C4-2B (cell line): Measurements from ENCODE around the gene KCNQ1.

Source experiments
- H3K27ac ChIP-seq: fragments of 450-650 bp; 2 replicates; pipeline ENCODE4 v1.5.1; 2017
- ZFX ChIP-seq: fragments of 450-650 bp; IDR thresholded peaks from 2 replicates; pipeline ENCODE4 v1.6.1; 2017
- TF ChIP-seq, protein P1 (sequence below): fragments of 450-650 bp; conservative IDR thresholded peaks from 2 replicates; pipeline ENCODE4 v1.5.1; 2017; ENCODE audit warnings: mild to moderate bottlenecking

Gene KCNQ1

DNA sequence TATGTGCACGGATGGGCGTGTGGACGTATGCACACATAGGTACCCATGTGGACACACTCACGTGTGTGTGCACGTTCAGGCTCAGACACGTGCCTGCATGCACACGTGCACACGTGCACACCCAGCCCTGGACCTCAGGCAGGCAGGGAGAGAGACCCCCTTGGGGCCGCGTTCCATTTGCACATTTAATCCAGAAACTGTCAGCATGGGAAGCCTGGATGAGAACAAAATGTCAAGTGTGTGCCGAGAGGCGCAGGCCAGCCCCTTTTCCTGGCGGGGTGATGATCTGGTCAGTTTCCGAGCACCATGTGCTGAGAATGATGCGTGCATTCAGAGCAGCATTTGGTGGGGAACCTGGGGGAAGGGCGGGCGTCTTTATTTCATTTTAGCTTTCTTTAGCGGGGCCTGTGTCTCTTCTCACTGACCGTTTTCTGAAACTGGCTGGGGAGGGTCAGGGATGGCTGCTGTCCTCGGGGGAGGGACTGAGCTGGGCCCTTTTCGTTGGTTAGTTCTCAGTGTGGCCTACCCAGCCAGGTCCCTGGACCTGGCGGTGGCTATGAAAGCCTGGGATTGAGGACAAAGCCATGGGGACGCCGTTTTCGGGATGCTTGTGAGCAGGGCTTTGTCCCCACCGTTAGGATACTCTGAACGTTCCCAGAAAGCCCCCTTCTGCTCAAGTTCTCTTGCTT, 96.3 kb downstream of the KCNQ1 start:
- H3K27ac ChIP-seq = no peak overlapping the region
- TF ChIP-seq ZFX = no peak
- TF ChIP-seq, protein P1, sequence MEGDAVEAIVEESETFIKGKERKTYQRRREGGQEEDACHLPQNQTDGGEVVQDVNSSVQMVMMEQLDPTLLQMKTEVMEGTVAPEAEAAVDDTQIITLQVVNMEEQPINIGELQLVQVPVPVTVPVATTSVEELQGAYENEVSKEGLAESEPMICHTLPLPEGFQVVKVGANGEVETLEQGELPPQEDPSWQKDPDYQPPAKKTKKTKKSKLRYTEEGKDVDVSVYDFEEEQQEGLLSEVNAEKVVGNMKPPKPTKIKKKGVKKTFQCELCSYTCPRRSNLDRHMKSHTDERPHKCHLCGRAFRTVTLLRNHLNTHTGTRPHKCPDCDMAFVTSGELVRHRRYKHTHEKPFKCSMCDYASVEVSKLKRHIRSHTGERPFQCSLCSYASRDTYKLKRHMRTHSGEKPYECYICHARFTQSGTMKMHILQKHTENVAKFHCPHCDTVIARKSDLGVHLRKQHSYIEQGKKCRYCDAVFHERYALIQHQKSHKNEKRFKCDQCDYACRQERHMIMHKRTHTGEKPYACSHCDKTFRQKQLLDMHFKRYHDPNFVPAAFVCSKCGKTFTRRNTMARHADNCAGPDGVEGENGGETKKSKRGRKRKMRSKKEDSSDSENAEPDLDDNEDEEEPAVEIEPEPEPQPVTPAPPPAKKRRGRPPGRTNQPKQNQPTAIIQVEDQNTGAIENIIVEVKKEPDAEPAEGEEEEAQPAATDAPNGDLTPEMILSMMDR = no peak

- no peak overlapping the region for H3K27ac ChIP-seq
- no peak for TF ChIP-seq ZFX
- TF ChIP-seq, protein P1 = no peak
Measured at GRCh38 chr11:2541881-2542361, 97.1 kb downstream of the KCNQ1 start.

- no peak overlapping the region for H3K27ac ChIP-seq
- TF ChIP-seq ZFX = no peak
- TF ChIP-seq, protein P1 = no peak
Measured at GRCh38 chr11:2542406-2542805, 97.6 kb downstream of the KCNQ1 start.

GRCh38 chr11:2547806-2548205, 103.0 kb downstream of the KCNQ1 start:
- TF ChIP-seq, protein P1 = no peak
- no peak for TF ChIP-seq ZFX
- H3K27ac ChIP-seq = no peak overlapping the region

DNA sequence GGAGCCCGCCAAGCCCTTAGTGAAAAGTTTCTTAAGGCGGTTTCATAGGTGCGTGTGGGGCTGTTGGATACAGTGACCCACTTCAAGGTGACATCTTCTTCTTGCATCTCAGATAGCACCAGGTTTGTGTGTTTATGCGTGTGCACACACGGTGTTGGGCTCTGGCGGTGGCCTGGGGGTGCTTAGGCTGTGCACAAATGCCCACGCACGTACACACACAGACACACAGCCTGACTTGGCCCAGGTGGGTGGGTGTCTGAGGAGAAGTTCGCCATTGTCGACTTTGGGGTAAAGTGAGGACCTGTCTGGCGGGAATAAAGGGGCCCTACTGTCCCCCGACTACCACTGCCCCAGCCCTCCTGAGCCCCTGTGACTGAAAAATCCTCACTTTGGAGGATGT, 103.8 kb downstream of the KCNQ1 start:
- no peak for TF ChIP-seq ZFX
- TF ChIP-seq, protein P1 = no peak
- H3K27ac ChIP-seq = no peak overlapping the region

- H3K27ac ChIP-seq = no peak overlapping the region
- no peak for TF ChIP-seq ZFX
- TF ChIP-seq, protein P1 = no peak
Measured at GRCh38 chr11:2549080-2549479, 104.3 kb downstream of the KCNQ1 start.

GRCh38 chr11:2549491-2549875, 104.7 kb downstream of the KCNQ1 start:
- H3K27ac ChIP-seq = no peak overlapping the region
- TF ChIP-seq ZFX = no peak
- TF ChIP-seq, protein P1 = no peak
